Fibroblast of the conjunctiva (primary cell): Measurements from ENCODE around the gene KNDC1.
"Not testable (repeated sequence)": the region's sequence is repeated elsewhere in the genome, so short reads cannot be mapped to it uniquely, and the experiment has no call there.

ENCODE experiments used
- DNase-seq: peaks from one replicate; pipeline ENCODE4 v3.0.0-alpha.2; 2010; ENCODE audit warnings: low read depth

KNDC1 gene

DNA sequence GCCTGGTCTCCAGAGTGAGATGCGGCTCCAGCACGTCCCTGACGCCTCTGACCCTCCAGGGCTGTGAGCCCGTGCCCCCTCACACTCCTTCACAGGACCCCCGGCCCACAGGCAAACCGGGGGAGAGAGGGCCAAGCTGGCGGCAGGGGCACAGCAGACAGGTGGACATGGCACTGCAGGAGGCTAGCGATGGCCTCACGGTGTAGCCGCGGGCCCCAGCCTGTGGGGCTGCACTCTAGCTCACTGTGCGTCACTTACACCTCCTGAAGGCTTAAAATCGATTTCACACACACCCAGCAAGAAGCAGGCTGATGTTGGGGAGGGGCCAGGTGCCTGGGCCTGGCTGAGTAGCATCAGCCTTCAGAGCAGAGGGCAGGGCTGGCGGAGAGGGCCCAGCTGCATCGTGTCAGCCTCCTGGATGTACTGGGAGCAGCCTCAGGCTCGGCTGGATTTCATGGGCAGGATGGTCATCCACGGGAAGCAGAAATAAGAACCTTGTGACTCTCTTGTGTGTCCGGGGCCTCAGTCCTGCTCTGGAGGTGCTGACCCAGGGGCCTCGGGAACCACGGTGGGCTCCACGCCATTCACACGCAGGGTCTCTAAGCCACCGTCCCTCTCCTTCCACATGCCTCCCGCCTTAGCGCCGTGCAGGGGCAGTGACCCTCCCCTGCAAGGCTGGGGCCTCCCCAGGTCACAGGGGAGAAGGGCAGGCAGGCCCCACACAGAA is 19.4 kb upstream of the KNDC1 start:
- no peak for DNase-seq

DNA sequence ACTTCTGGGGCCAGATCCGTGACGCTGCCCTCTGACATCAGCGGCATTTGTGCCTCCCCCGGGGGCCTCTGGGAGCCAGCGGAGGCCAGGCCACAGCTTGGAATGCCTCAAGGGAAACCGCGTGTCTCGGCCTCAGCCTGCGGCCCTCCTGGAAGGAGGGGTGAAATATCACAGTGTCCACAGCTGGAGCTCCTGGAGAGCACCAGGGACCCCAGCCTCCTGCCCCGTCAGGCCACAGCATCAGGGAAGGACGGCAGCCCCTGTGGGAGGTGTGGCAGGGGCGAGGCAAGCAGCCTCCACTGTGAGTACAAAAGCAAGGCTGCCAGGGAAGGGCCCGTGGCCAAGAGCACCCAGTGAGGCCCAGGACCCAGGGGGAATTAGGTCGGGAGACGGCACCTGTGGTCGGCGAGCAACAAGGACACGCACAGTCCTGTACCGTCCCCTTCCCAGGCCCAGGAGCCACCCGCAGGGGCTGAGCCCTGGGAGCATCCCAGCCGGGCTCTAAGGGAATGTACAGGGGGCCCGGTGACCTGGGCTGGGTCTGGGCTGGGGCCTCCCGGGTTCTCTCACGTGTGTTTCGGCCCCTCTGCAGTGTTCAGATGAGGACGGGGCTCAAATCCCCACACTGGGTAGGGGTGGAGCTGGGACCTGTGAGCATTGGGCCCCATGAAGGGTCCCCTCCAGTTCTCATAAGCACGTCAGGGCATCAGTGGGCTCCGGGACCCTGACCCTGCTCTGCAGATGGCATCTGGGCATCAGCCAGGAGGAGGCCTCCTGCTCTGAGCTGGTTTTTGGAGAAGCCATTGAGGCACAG is 18.7 kb upstream of the KNDC1 start:
- no peak for DNase-seq

DNA sequence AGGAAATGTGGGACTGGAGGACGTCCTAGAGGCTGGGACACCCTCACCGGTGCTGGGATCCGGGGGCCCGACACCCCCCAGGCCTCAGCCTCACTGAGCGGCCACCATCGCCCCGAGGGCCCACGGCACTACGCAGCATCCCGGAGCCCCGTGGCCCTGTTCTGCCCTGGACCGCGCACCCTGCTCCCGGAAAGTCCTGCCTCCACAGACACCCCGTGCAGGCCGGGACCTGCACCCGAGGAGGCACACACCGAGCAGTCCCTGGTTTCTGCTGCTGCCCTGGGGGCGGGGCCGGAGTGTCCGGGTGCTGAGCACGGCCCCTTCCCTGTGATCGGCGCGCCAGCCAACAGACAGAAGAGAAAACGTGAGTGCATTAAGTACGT is 18.1 kb upstream of the KNDC1 start:
- no peak for DNase-seq

DNA sequence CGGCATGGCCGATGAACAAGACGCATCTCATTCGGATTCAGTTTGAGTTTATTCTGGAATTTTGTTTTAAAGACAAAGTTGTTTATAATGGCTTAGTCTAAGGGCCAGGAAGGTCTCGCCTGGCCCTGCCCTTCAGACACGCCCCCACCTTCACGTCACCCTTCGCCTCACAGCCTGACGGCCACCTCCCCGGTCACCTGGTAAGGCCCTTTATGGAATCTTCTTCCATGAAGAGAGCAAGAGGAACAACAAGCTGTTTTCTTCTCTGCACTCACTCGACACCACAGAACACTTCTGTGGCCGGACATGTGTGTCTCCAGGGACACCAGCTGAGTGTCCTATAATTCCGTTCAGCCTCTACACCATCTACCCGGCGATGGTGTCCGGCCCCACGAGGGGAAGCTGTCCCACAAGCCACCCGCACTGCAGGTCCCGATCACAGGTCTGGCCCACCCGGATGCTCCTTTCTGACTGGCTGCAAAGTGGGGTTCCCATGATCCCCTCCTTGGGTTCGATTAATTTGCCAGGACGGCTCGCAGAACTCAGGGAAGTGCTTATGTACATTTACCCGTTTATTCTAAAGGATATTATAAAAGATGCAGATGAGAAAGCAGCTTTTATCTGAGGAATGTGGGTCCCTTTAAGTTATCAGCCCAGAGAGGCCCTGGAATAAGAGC is 17.4 kb upstream of the KNDC1 start:
- no peak for DNase-seq

DNA sequence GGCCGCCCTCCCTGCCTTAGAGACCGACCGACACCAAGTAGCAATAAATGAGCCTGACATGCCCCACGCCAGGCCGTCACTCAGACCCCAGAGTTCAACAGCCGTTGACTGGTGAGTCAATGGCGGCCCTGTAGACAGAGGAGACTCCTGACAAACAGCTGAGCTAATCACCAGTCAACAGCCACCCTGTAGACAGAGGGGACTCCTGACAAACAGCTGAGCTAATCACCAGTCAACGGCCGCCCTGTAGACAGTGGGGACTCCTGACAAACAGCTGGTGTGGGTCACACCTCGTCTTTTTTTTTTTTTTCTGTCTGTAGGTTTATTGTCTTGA is 16.9 kb upstream of the KNDC1 start:
- DNase-seq, result no peak

DNA sequence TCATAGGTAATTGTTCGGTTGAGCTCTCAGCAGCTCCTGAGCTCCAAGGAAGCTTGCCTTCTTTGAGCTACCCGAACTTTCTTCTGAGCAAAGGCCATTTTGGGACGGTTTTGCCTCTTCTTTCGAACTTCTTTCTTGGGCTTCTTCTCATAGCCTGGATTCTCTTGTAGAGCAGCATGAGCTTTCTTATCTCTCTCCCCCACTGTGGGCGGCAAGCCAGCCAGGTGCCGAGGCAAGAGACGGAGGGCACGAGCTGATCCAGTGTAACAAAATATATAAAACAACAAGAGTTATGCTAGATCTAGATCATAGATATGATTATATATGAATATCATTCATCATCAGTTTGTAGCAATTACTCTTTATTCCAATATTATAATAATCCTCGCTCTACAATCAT is 16.5 kb upstream of the KNDC1 start:
- DNase-seq, result no peak

DNA sequence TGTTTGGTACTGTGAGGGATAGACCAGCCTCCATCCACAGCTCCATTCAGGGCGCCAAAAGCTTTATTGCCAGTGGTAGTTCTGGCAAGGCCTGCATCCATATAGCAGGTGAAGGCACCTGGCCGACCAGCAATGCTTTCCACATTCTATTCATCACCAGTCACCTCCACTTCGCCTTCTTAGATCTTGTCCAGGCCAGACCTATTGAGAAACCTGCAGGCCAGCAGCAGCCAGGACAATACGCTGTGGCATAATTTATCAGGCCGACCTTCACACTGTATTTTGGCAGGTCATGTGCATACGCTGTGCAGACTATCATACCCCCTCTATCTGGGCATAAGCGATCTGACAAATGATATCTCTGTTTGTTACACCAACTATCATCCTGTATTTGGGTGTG is 15.2 kb upstream of the KNDC1 start:
- no peak for DNase-seq

DNA sequence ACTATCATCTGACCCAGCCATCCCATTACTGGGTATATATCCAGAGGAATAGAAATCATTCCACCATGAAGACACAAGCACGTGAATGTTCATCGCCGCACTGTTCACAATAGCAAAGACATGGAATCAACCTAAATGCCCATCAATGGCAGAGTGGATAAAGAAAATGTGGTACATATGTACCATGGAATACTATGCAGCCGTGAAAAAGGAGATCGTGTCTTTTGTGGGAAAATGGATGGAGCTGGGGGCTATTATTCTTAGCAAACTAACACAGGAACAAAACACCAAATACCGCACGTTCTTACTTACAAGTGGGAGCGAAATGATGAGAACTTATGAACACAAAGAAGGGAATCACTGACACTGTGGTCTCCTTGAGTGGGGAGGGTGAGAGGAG is 9.8 kb upstream of the KNDC1 start:
- DNase-seq, result no peak

DNA sequence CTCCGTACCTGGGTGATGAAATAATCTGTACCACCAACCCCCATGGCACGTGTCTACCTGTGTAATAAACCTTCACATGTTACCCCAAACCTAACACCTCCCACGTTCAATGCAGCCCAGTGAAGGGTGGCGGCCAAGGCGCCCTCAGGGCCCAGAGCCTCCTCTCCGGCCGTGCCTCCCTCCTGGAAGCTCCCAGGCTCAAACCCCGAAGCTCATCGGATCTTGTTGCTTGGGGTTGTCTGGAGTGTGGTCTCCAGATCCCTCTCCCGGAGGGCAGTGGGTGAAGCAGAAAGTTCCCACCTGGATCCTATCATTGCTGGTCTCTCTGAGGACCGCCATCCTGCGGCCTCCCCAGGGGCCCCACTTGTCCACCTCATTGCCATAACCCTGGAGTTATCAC is 9.4 kb upstream of the KNDC1 start:
- DNase-seq, result no peak

DNA sequence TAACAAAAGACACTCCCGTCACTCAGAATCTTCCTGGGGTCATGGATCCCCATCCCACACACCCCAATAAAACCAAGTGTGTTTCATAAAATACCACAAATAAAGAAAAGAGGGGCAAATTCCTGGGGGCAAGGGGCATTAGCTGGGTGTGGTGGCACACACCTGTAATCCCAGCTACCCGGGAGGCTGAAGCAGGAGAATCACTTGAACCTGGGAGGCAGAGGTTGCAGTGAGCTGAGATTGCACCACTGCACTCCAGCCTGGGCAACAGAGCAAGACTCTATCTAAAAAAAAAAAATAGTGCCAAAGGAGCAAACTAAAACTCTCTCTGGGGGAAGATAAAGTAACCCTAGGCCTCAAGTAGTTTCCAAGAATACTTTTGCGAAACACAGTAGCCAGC is 8.9 kb upstream of the KNDC1 start:
- DNase-seq, result not testable (repeated sequence)

DNA sequence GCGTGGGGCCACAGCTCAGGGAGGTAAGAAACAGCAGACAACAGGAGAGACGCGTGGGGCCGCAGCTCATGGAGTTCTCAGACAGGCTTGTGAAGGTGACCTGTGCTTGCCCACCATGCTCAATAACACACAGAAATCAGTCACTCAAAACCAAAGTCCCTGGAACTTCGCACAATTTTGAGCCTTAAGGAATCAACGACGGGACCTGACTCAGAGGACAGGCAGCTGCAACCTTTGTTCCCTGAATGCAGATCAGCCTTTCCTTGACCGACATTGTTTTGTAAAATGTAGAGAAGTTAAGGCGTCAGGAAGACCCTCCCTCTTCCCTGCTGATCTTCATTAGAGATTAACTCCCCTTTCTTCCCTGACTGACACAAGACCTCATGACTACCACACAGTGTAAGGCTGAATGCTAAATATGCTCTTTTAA is 8.5 kb upstream of the KNDC1 start:
- DNase-seq, result no peak

DNA sequence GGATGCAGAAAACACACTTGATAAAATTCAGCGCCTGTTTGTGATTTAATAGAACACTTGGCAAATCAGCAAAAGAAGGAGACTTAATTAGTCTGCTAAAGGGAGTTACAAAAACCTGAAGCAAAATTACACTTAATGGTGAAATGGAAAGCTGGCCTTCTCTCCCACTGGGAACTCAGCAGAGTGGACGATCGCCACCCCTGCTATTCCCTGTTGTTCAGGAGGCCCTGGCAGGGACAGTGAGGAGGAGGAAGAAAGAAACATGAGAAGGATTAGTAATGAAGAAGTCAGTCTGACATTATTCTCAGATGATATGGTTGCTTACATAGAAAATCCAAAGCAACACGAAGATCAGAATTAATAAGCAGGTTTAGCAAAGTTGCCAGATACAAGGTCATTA is 5.6 kb upstream of the KNDC1 start:
- DNase-seq, result no peak

DNA sequence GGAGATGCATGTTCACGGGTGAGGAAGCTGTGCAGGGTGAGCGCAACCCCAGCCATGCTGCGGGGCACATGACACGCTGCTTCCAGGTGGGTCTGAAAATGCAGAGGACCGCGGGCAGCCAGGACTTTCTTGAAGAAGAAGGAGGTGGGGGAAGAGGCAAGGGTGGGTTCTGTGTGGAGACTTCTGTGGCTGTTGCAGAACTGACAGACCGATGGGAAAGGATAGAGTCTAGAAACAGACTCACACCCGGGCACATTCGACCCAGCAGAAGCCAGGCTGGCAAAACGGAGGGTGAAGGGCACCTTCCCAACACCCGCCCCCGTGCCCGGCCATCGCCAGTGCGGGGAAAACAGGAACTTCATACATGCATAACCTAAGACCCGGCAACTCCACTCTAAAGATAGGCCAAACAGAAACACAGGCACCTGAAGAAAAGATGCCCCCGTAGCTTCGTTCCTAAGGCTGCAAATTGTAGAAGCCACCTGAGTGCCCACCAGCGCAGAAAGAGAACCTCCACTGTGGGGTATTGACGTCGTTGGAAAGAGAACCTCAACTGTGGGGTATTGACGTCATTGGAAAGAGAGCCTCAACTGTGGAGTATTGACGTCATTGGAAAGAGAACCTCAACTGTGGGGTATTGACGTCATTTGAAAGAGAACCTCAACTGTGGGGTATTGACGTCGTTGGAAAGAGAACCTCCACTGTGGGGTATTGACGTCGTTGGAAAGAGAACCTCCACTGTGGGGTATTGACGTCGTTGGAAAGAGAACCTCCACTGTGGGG is 4.8 kb upstream of the KNDC1 start:
- DNase-seq, result no peak

DNA sequence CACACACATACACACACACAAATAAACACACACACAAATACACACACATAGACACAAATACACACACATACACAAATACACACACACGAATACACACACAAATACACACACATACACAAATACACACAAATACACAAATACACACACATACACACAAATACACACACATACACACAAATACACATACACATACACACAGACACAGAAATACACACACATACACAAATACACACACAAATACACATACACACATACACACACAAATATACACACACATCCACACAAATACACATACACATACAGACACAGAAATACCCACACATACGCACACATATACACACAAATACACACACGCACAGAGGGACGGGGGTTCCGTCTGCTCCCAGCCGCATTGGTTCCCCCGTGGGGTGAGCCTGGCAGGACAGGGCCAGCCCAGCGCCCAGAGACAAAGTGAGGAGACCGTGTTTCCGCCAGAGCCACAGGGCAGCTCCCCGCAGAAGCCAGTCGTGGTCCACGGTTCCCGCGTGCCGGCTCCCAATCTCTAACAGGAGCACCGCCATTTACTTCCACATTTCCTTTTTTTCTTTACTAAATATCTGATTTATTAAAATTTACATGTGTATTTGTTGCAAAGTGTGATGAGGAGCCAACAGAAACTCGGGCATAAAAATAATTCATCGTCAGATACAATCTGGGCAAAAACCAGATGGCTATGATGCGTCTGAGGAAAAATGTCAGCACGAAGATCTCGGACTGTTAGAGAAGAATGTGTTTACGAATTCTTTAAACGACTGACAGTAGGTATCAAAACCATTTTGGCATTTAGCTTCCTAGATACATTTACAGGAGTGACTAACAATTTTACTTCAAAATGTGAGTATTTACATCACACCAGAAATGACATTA is 3.1 kb upstream of the KNDC1 start:
- DNase-seq, result no peak

DNA sequence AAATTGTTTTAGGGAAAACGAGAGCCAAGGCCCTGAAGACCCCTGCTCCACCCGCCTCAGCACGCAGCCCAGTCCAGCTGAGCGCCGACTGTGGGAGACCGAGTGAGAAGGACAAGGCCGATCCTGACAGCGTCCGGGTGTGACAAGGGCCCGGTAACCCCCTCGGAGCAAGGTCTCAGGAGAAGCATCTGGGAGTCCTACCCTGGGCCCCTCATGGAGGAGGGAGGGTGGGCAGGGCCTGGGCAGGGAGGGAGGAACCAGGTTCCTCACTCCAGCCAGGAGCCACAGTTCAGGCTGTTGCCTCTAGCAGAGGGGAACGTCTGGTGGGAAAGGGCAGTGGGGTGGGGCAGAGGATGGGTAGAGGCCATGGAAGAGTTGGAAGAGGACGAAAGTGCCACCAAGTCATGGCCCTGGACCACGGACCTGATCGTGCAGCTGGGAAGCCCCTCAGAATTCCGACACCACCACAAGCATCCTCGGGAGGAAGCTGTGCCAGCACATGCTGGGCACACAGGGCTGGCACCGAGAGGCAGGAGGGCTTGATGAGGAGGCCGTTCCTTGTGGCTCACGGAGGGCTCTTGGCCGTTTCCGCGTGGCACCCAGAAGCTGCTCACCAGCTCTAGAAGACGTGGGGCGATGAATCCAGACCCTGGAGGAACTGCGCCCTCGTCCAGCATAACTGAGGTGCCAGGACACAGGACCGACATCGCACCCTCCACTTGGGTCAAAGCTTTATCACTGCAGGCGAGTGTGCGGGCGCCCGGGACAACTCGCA is 2.2 kb upstream of the KNDC1 start:
- DNase-seq, result no peak

DNA sequence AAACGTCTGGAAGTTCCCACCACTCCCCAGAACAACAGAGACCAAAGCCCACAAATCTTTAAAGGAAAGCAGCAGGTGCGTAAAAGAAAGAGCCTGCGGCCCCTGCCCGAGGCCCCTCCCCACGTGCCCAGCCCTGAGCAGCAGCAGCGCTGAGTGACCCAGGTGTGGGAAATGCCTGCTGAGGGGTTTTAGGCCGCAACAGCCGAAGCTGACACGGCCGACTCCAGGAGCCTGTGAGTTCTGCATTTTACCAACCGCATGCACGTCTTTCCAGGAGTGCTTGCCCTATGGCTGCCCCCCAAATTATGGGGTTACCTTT is 1.6 kb upstream of the KNDC1 start:
- no peak for DNase-seq

DNA sequence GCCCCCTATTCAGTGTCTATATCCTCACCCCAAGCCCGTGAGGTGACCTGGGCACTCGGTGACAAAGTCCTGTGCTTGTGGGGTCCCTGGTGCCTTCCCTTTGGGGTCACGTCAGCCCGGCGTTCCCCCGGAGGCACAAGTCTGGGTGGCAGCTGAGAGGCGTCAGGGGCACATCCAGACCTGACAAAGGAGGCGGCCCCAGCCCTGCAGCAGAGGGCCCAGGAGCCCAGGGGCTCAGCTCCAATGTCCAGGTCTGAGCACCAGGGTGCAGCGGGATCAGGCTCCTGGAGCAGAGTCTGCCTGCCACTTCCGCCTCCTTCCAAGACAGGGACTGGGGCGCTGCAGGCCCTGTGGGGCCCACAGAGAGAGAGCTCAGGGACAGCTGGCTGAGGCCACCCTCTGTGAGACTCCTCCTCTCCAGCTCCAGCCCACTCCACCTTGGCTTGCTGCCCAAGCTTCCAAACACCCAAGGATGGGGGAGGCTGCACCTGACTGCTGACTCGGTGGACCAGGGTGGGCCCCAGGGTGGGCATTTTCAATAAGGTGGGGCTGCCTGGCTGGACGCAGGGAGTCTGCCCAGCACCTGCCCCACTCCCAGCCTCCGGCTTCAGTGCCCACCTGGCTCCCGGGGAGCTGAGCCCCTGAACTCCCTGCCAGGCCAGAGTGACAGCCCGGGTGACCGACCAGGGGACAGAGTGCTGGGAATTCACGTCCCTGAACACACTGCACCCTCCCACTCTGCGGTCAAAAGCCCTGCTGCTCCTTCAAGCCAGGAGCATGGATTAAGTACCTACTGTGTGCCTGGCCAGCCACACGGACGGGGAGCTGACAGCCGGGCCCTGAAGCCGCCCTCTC is 1.0 kb upstream of the KNDC1 start:
- DNase-seq, result no peak

DNA sequence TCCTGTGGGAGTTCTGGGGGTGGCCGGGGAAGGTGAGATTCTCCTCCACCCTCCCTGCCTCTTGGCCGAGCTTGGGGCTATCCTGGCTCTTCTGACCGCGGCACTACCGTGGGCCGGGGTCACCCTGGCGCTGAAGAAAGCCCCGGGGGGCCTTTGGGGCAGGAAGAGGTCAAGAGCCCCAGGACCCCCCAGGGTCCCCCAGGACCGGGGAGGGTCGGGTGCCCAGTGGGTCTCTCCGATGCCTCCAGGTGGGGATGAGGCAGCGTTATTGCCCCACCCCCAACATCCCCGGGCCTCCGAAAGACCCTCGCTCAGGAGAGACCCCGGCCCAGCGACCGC is 439 bp upstream of the KNDC1 start:
- no peak for DNase-seq

DNA sequence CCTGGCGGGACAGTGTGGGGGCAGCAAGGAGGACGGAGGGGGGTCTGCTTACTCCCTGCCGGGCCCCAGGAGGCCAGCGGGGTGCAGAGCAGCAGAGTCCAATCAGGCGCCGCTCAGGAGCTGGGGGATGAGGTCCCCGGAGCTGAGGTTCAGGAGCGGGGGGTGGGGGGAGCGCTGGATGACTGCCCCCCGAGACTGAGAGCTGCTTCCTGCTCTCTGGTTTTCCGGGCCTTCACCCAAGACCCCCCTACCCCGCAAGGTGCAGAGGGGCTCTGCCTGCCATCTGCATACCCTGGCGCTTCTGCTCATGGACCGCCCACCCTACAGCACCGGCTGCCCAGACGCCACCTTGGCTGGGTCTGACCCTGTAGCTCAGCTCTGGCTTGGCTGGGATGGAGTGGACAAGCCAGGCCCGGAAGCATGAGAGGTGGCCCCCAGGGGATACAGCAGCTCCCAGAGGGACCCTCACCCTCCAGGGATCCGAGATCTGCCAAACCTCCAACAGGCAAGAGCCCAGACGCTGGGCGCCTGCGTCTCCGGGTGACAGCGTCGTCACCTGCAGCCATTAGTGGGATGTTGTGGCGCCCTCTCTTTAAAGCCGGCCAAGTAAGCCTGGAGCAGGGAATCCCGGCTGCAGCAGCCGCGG is 930 bp downstream of the KNDC1 start:
- DNase-seq, result no peak
